DND-41 (cell line): ENCODE data around the gene JAZF1.

Source experiments
- ATAC-seq: fragments of 200-7000 bp; cut with Tn5 transposase; 3 replicates; pipeline ENCODE4 v1.9.1; 2021; ENCODE audit warnings: low read depth; ENCODE audit not compliant: insufficient read depth
- DNase-seq: peaks from one replicate; pipeline ENCODE4 v3.0.0-alpha.2; 2020
- H2AFZ ChIP-seq: 2 replicates; pipeline ENCODE4 v1.6.0; 2012; ENCODE audit warnings: low read depth, low read length
- H3K27ac ChIP-seq: 2 replicates; pipeline ENCODE4 v1.5.1; 2012; ENCODE audit warnings: low read length, inconsistent platforms
- H3K27me3 ChIP-seq: fragments of 200-600 bp; sonication (generic); 2 replicates; pipeline ENCODE4 v1.6.0; 2012; ENCODE audit warnings: low read length, mild to moderate bottlenecking, inconsistent platforms; ENCODE audit not compliant: insufficient read depth, poor library complexity
- H3K36me3 ChIP-seq: 2 replicates; pipeline ENCODE4 v1.5.1; 2012; ENCODE audit warnings: low read length, inconsistent platforms; ENCODE audit not compliant: insufficient read depth
- H3K4me1 ChIP-seq: 2 replicates; pipeline ENCODE4 v1.5.1; 2012; ENCODE audit warnings: mild to moderate bottlenecking, low read length; ENCODE audit not compliant: insufficient read depth
- H3K4me2 ChIP-seq: 2 replicates; pipeline ENCODE4 v1.6.0; 2012; ENCODE audit warnings: mild to moderate bottlenecking, moderate library complexity, low read length, inconsistent platforms; ENCODE audit not compliant: insufficient read depth
- H3K4me3 ChIP-seq, 2 experiments: fragments of 200-600 bp in 1 of 2; shearing (Covaris generic) in 1 of 2; 2 replicates each; pipeline ENCODE4 v1.5.1; 2012 to 2016; ENCODE audit warnings: inconsistent platforms in 2 of 2, low read length in 2 of 2, mild to moderate bottlenecking in 2 of 2, low read depth in 1 of 2, moderate library complexity in 1 of 2
- H3K79me2 ChIP-seq: 2 replicates; pipeline ENCODE4 v1.6.0; 2012; ENCODE audit warnings: low read length, inconsistent platforms; ENCODE audit not compliant: insufficient read depth
- H3K9ac ChIP-seq: 2 replicates; pipeline ENCODE4 v1.6.0; 2012; ENCODE audit warnings: low read depth, mild to moderate bottlenecking, inconsistent platforms, low read length, moderate library complexity
- H3K9me3 ChIP-seq: 2 replicates; pipeline ENCODE4 v1.5.1; 2012; ENCODE audit warnings: low read length, moderate library complexity, mild to moderate bottlenecking, inconsistent platforms; ENCODE audit not compliant: insufficient read depth, severe bottlenecking
- H4K20me1 ChIP-seq: 2 replicates; pipeline ENCODE4 v1.6.0; 2012; ENCODE audit warnings: low read length; ENCODE audit not compliant: insufficient read depth
- CTCF ChIP-seq: IDR thresholded peaks from 2 replicates; pipeline ENCODE4 v1.5.1; 2012; ENCODE audit warnings: borderline replicate concordance, low read length, moderate library complexity, mild to moderate bottlenecking; ENCODE audit not compliant: poor library complexity, severe bottlenecking; ENCODE audit errors: extremely low read depth
- EZH2 ChIP-seq: IDR thresholded peaks from 3 replicates; pipeline ENCODE4 v1.6.1; 2012; ENCODE audit warnings: borderline replicate concordance, low read depth, mild to moderate bottlenecking, moderate library complexity, low read length, inconsistent platforms; ENCODE audit not compliant: severe bottlenecking

JAZF1 gene

GRCh38 chr7:27908534-27909165, 271.9 kb downstream of the JAZF1 start:
- Histone ChIP-seq H3K9ac (no peak overlapping the region), H3K4me2 (no peak overlapping the region), H3K4me1 (no peaks in the 10 kb centered on the region), H3K36me3 (no peaks in the 10 kb centered on the region), H3K27me3 (no peaks in the 10 kb centered on the region), H3K79me2 (no peaks in the 10 kb centered on the region), H3K4me3 (no peak overlapping the region), H4K20me1 (no peaks in the 10 kb centered on the region), H2AFZ (no peak overlapping the region), H3K9me3 (no peaks in the 10 kb centered on the region), H3K27ac (no peak overlapping the region)
- TF ChIP-seq CTCF: no peak
- no peak for TF ChIP-seq EZH2
- ATAC-seq: no peak
- DNase-seq: no peak

GRCh38 chr7:27906385-27907091, 274.1 kb downstream of the JAZF1 start:
- no peak for ATAC-seq
- no peaks in the 10 kb centered on the region for H3K79me2 ChIP-seq
- H3K27me3 ChIP-seq: no peaks in the 10 kb centered on the region
- H3K9me3 ChIP-seq: no peaks in the 10 kb centered on the region
- no peak overlapping the region for H3K9ac ChIP-seq
- DNase-seq: no peak
- H2AFZ ChIP-seq: no peak overlapping the region
- no peak overlapping the region for H3K4me2 ChIP-seq
- no peak for TF ChIP-seq EZH2
- no peak for TF ChIP-seq CTCF
- H3K36me3 ChIP-seq: no peaks in the 10 kb centered on the region
- no peak overlapping the region for H3K27ac ChIP-seq
- no peak overlapping the region for H3K4me3 ChIP-seq
- no peaks in the 10 kb centered on the region for H4K20me1 ChIP-seq
- peaks cover 4% of the 10 kb centered on the region for H3K4me1 ChIP-seq

GRCh38 chr7:27905951-27906350, 274.6 kb downstream of the JAZF1 start:
- H3K4me1 ChIP-seq: peaks cover 8% of the 10 kb centered on the region
- H3K9ac ChIP-seq: no peak overlapping the region
- H3K79me2 ChIP-seq: no peaks in the 10 kb centered on the region
- DNase-seq (no peak), ATAC-seq (no peak)
- no peaks in the 10 kb centered on the region for H3K9me3 ChIP-seq
- H3K27me3 ChIP-seq: no peaks in the 10 kb centered on the region
- no peaks in the 10 kb centered on the region for H4K20me1 ChIP-seq
- no peaks in the 10 kb centered on the region for H3K36me3 ChIP-seq
- TF ChIP-seq CTCF: no peak
- no peak for TF ChIP-seq EZH2
- H3K4me2 ChIP-seq: no peak overlapping the region
- no peak overlapping the region for H3K27ac ChIP-seq
- H3K4me3 ChIP-seq: no peak overlapping the region
- H2AFZ ChIP-seq: no peak overlapping the region
